Breast epithelium (tissue), 4 donors: Measurements from ENCODE around the gene SYDE2. TPM values are rescaled to one million over a fixed set of nuclear protein-coding genes. Genes with fewer than 3 reads are reported as not detected.
"Not testable (repeated sequence)": the region's sequence is repeated elsewhere in the genome, so short reads cannot be mapped to it uniquely, and the experiment has no call there.

Source experiments
- DNase-seq, 2 donors: peaks; one replicate each; pipeline ENCODE4 v3.0.0-alpha.2; 2019; ENCODE audit warnings: low spot score in 2 of 2
- H3K27ac ChIP-seq, 2 donors: fragments of 200-600 bp; sonication (generic) in 1 of 2; one replicate each; pipeline ENCODE4 v1.5.1; 2016 to 2019; ENCODE audit warnings: mild to moderate bottlenecking in 1 of 2
- H3K27me3 ChIP-seq, 2 donors: fragments of 200-600 bp; sonication (generic) in 1 of 2; one replicate each; pipeline versions ENCODE4 v1.5.1 to v1.6.0; 2017 to 2019; ENCODE audit warnings: control low read depth in 1 of 2, mild to moderate bottlenecking in 1 of 2
- H3K36me3 ChIP-seq: fragments of 200-600 bp; one replicate; pipeline ENCODE4 v1.5.1; 2019
- H3K4me1 ChIP-seq, 2 donors: fragments of 200-600 bp; sonication (generic); one replicate each; pipeline ENCODE4 v1.5.1; 2016 to 2019; ENCODE audit warnings: control low read depth in 1 of 2
- H3K4me3 ChIP-seq, 3 donors: fragments of 200-600 bp; sonication (generic); 1 replicate in 2 of 3; 2 replicates in 1 of 3; pipeline ENCODE4 v1.5.1; 2016 to 2019; ENCODE audit warnings: mild to moderate bottlenecking in 3 of 3, moderate library complexity in 2 of 3
- H3K9me3 ChIP-seq, 2 donors: fragments of 200-600 bp; sonication (generic) in 1 of 2; one replicate each; pipeline ENCODE4 v1.5.1; 2016 to 2019; ENCODE audit warnings: control low read depth in 1 of 2
- POLR2A ChIP-seq: fragments of 450-650 bp; IDR thresholded peaks from one replicate; pipeline ENCODE4 v1.6.1; 2016; ENCODE audit warnings: antibody characterized with exemption, mild to moderate bottlenecking, moderate library complexity
- POLR2AphosphoS5 ChIP-seq, 3 donors: sonication (generic); formaldehyde crosslinking; IDR thresholded peaks; one replicate each; pipeline ENCODE4 v1.6.1; 2017; ENCODE audit warnings: antibody characterized with exemption in 3 of 3
- intact Hi-C: fragments of 100-400 bp; cut with DNase I; formaldehyde crosslinking; loops from one replicate; pipeline ENCODE4 v1.15.1; 2023; ENCODE audit warnings: low total_unique reads
- total RNA-seq, 3 donors: library from RNA; depleted of rRNA; stranded (reverse); fragments of >200 nt; gene quantifications; one replicate each; pipeline ENCODE4 v1.1.0, GENCODE V29; 2016
- TF ChIP-seq, protein P1 (sequence below), 3 donors: fragments of 450-650 bp; IDR thresholded peaks; one replicate each; pipeline ENCODE4 v1.5.1; 2016 to 2017; ENCODE audit warnings: antibody characterized with exemption in 3 of 3, mild to moderate bottlenecking in 3 of 3, moderate library complexity in 3 of 3

Gene SYDE2, protein sequence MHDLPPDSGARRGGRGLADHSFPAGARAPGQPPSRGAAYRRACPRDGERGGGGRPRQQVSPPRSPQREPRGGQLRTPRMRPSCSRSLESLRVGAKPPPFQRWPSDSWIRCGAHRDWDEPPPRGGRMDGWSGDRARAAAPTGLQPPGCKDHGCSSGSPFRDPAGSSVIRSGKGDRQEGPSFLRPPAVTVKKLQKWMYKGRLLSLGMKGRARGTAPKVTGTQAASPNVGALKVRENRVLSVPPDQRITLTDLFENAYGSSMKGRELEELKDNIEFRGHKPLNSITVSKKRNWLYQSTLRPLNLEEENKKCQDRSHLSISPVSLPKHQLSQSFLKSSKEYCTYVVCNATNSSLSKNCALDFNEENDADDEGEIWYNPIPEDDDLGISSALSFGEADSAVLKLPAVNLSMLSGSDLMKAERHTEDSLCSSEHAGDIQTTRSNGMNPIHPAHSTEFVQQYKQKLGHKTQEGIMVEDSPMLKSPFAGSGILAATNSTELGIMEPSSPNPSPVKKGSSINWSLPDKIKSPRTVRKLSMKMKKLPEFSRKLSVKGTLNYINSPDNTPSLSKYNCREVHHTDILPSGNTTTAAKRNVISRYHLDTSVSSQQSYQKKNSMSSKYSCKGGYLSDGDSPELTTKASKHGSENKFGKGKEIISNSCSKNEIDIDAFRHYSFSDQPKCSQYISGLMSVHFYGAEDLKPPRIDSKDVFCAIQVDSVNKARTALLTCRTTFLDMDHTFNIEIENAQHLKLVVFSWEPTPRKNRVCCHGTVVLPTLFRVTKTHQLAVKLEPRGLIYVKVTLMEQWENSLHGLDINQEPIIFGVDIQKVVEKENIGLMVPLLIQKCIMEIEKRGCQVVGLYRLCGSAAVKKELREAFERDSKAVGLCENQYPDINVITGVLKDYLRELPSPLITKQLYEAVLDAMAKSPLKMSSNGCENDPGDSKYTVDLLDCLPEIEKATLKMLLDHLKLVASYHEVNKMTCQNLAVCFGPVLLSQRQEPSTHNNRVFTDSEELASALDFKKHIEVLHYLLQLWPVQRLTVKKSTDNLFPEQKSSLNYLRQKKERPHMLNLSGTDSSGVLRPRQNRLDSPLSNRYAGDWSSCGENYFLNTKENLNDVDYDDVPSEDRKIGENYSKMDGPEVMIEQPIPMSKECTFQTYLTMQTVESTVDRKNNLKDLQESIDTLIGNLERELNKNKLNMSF
- 10 to 100 TPM; 10.6 to 26.5 (median 15.4) TPM for total RNA-seq

DNA sequence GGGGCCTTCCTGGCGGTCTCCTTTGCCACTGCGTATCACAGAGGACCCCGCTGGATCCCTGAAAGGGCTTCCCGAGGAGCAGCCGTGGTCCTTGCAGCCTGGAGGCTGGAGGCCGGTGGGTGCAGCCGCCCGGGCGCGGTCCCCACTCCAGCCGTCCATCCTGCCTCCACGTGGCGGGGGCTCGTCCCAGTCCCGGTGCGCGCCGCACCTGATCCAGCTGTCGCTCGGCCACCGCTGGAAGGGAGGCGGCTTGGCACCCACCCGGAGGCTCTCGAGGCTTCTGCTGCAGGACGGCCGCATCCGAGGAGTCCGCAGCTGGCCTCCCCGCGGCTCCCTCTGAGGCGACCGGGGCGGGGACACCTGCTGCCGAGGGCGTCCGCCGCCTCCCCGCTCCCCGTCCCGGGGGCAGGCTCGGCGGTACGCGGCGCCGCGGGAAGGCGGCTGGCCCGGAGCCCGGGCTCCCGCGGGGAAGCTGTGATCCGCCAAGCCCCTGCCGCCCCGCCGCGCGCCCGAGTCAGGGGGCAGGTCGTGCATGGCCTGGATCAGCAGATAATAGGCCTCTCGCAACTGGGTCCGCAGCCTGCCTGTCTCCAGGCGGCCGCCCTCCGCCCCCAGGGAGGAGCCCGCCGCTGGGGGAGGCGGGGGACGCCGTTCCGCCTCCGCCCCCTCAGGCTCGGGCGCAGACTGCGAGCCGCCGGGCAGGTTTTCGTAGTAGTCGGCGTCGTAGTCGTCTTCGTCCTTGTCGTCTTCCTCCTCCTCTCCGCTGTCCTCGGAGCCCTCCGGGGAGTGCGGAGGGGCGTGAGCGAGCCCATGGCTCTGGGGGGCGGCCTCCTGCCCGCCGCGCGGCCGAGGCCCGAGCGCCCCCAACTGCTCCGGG lies at the start of gene SYDE2:
SYDE2 (minus strand) TSS at position 554 of the 877 bp plus-strand sequence; CDS start at position 534, 20 bp downstream.
- DNase-seq = peak; percentile 48 to 67
- Histone ChIP-seq H3K27me3 (no peaks in the 10 kb centered on the region), H3K36me3 (no peaks in the 10 kb centered on the region), H3K4me3 (peak within 1 kb of the TSS; percentile 62 to 75 (median 74)), H3K9me3 (no peaks in the 10 kb centered on the region), H3K4me1 (no peaks in the 10 kb centered on the region), H3K27ac (peak within 1 kb of the TSS; percentile 93 to 94)
- TF ChIP-seq POLR2AphosphoS5 (IDR thresholded peaks at IDR 0.05) = peak; percentile 46 to 60 (median 49)
- TF ChIP-seq, protein P1, sequence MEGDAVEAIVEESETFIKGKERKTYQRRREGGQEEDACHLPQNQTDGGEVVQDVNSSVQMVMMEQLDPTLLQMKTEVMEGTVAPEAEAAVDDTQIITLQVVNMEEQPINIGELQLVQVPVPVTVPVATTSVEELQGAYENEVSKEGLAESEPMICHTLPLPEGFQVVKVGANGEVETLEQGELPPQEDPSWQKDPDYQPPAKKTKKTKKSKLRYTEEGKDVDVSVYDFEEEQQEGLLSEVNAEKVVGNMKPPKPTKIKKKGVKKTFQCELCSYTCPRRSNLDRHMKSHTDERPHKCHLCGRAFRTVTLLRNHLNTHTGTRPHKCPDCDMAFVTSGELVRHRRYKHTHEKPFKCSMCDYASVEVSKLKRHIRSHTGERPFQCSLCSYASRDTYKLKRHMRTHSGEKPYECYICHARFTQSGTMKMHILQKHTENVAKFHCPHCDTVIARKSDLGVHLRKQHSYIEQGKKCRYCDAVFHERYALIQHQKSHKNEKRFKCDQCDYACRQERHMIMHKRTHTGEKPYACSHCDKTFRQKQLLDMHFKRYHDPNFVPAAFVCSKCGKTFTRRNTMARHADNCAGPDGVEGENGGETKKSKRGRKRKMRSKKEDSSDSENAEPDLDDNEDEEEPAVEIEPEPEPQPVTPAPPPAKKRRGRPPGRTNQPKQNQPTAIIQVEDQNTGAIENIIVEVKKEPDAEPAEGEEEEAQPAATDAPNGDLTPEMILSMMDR (IDR thresholded peaks at IDR 0.05) = no peak
- peak; percentile 64 for TF ChIP-seq POLR2A
- intact Hi-C loops = no loop called here

DNA sequence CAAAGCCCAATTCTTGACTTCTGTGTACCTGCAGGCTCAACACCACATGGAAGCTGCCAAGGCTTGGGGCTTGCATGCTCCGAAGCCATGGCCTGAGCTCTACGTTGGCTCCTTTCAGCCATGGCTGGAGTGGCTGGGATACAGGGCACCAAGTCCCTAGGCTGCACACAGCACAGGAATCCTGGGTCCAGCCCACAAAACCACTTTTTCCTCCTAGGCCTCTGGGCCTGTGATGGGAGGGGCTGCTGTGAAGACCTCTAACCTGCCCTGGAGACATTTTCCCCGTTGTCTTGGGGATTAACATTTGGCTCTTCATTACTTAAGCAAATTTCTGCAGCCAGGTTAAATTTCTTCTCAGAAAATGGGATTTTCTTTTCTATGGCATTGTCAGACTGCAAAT lies 48.2 kb upstream of the SYDE2 start:
- DNase-seq, H3K4me1 ChIP-seq: not testable (repeated sequence)
- intact Hi-C loops = loop anchor here (10.0 kb wide), 1 partner anchor 664 kb away; no protein-coding TSS in a partner anchor

DNA sequence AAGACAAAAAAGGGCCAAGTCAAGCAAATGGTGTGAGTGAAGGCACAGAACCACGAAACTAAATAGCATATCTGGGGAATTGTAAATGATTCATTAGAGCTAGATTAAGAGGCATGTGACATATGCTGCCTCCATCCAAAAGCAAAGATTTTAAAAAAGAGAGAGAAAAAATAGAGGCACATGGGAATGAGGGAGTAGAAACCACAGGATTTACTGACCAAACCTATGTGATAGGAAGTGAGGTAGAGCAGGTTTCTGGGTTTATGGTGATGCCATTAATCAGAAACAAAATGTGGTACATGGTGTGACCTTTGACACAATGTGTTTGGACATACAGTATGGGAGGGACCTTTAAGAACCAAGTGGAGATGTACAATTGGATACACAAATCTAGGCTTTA lies 45.1 kb upstream of the SYDE2 start:
- H3K36me3 ChIP-seq = no peaks in the 10 kb centered on the region
- no peak overlapping the region for H3K4me3 ChIP-seq
- DNase-seq = no peak
- TF ChIP-seq, protein P1 (IDR thresholded peaks at IDR 0.05) = no peak
- TF ChIP-seq POLR2AphosphoS5 (IDR thresholded peaks at IDR 0.05) (no peak), POLR2A (no peak)
- no peaks in the 10 kb centered on the region for H3K9me3 ChIP-seq
- H3K27me3 ChIP-seq = no peaks in the 10 kb centered on the region
- no peaks in the 10 kb centered on the region for H3K4me1 ChIP-seq
- H3K27ac ChIP-seq = no peak overlapping the region
- intact Hi-C loops = loop anchor here (10.0 kb wide), 1 partner anchor 661 kb away; no protein-coding TSS in a partner anchor

More for the DNA sequence above, 48.2 kb upstream of the SYDE2 start:
- not testable (repeated sequence) for H3K27ac ChIP-seq, H3K36me3 ChIP-seq, H3K4me3 ChIP-seq, H3K27me3 ChIP-seq, H3K9me3 ChIP-seq

DNA sequence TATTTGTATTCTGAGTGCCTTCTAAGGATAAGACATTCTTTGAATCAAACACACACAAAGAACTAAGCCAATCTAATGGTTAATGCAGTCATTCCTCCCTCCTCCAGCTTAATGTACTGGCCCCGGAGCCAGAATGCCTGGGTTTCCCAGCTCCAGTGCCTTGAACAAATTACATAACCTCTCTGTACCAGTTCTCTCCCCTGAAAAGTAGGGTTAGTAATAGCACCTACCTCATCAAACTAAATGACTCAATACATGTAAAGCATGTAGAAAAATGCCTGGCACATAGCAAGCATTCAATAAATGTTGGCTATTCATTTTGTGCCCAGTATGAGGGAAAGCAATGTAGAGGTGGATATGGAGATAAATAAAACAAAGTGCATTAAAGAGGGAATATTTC lies 44.6 kb upstream of the SYDE2 start:
- no peak overlapping the region for H3K4me3 ChIP-seq

DNA sequence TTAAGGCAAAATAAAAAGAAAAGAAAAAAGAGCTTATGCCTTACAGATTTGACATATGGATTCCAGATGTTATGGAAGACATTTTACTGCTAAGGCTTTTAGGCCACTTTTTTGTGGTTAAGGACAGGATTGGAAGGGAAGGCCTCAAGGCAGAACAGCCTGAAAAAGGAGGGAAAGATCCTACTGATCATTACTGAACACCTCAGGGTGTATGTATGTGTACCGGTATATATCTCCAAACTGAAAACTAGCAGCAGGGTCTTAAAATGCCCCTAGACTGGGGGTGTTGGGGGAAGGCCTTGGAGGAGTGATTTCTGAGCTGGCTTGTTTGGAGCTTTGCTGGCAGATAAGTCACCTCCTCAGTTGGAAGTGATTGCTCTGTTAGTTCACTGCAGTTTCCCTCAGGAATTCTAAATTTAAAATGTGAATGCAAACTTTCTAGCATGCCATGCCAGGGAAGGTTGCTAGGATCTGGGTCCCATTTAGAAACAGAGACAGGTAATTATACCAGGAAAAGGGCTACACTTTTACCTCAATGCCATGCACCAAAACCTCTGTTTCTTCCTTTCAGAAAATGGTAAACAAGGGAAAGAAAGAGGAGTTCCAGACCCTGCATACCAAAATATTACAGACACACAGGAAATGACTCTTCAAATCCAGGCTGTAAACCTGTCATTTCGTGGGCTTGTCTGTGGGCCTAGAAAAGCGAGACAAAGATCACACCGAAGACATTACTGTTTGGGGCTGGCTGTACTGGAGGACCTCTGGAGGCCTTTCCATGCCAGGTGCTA lies 43.6 kb upstream of the SYDE2 start:
- H3K36me3 ChIP-seq = no peaks in the 10 kb centered on the region
- H3K27ac ChIP-seq = no peak overlapping the region
- H3K4me1 ChIP-seq = no peaks in the 10 kb centered on the region
- TF ChIP-seq POLR2A (no peak), POLR2AphosphoS5 (IDR thresholded peaks at IDR 0.05) (no peak)
- TF ChIP-seq, protein P1 (IDR thresholded peaks at IDR 0.05) = no peak
- no peak for DNase-seq
- no peaks in the 10 kb centered on the region for H3K27me3 ChIP-seq
- no peak overlapping the region for H3K4me3 ChIP-seq
- no peaks in the 10 kb centered on the region for H3K9me3 ChIP-seq
- intact Hi-C loops = loop anchor here (10.0 kb wide), 1 partner anchor 660 kb away; no protein-coding TSS in a partner anchor

More for the DNA sequence above, 44.6 kb upstream of the SYDE2 start:
- intact Hi-C loops = loop anchor here (10.0 kb wide), 1 partner anchor 661 kb away; no protein-coding TSS in a partner anchor
- Histone ChIP-seq H3K27me3 (no peaks in the 10 kb centered on the region), H3K4me1 (no peaks in the 10 kb centered on the region), H3K9me3 (no peaks in the 10 kb centered on the region), H3K27ac (no peak overlapping the region), H3K36me3 (no peaks in the 10 kb centered on the region)
- no peak for DNase-seq
- no peak for TF ChIP-seq POLR2AphosphoS5 (IDR thresholded peaks at IDR 0.05)
- TF ChIP-seq POLR2A = no peak
